ENCODE data around the gene COTL1.
"Not testable (repeated sequence)": the region's sequence is repeated elsewhere in the genome, so short reads cannot be mapped to it uniquely, and the experiment has no call there.

COTL1 gene

GRCh38 chr16:84643180-84643583, 25.3 kb upstream of the COTL1 start:
- no peak for DNase-seq (ENCODE audit: low spot score)

GRCh38 chr16:84641643-84642358, 23.9 kb upstream of the COTL1 start:
- no peak for DNase-seq (ENCODE audit: low spot score)

- DNase-seq (ENCODE audit: low spot score), result no peak
Observed at GRCh38 chr16:84640145-84640544, 22.3 kb upstream of the COTL1 start.

- no peak for DNase-seq (ENCODE audit: low spot score)
Observed at GRCh38 chr16:84638231-84638806, 20.4 kb upstream of the COTL1 start.

GRCh38 chr16:84637709-84638108, 19.8 kb upstream of the COTL1 start:
- no peak for DNase-seq (ENCODE audit: low spot score)

- no peak for DNase-seq (ENCODE audit: low spot score)
Observed at GRCh38 chr16:84635702-84636101, 17.8 kb upstream of the COTL1 start.

- DNase-seq (ENCODE audit: low spot score), result no peak
Observed at GRCh38 chr16:84633622-84634021, 15.7 kb upstream of the COTL1 start.

GRCh38 chr16:84632862-84633261, 15.0 kb upstream of the COTL1 start:
- not testable (repeated sequence) for DNase-seq (ENCODE audit: low spot score)

GRCh38 chr16:84631886-84632285, 14.0 kb upstream of the COTL1 start:
- DNase-seq (ENCODE audit: low spot score), result no peak

GRCh38 chr16:84631153-84631466, 13.2 kb upstream of the COTL1 start:
- no peak for DNase-seq (ENCODE audit: low spot score)

- no peak for DNase-seq (ENCODE audit: low spot score)
Observed at GRCh38 chr16:84630446-84631152, 12.7 kb upstream of the COTL1 start.

- DNase-seq (ENCODE audit: low spot score), result no peak
Observed at GRCh38 chr16:84630009-84630408, 12.1 kb upstream of the COTL1 start.

- no peak for DNase-seq (ENCODE audit: low spot score)
Observed at GRCh38 chr16:84629580-84629979, 11.7 kb upstream of the COTL1 start.

GRCh38 chr16:84628226-84628731, 10.4 kb upstream of the COTL1 start:
- DNase-seq (ENCODE audit: low spot score), result no peak

- no peak for DNase-seq (ENCODE audit: low spot score)
Observed at GRCh38 chr16:84625556-84625955, 7.7 kb upstream of the COTL1 start.

- not testable (repeated sequence) for DNase-seq (ENCODE audit: low spot score)
Observed at GRCh38 chr16:84620913-84621312, 3.0 kb upstream of the COTL1 start.

GRCh38 chr16:84618581-84619460, 943 bp upstream of the COTL1 start:
- DNase-seq (ENCODE audit: low spot score), result no peak

GRCh38 chr16:84617041-84617790, 662 bp downstream of the COTL1 start:
- DNase-seq (ENCODE audit: low spot score), result no peak

- DNase-seq (ENCODE audit: low spot score), result no peak
Observed at GRCh38 chr16:84616515-84616914, 1.4 kb downstream of the COTL1 start.

- DNase-seq (ENCODE audit: low spot score), result no peak
Observed at GRCh38 chr16:84614968-84615813, 2.7 kb downstream of the COTL1 start.

GRCh38 chr16:84614623-84614967, 3.3 kb downstream of the COTL1 start:
- no peak for DNase-seq (ENCODE audit: low spot score)
